PC-3 (cell line): ENCODE data around the gene AKAP13. TPM values are rescaled to one million over a fixed set of nuclear protein-coding genes. Genes with fewer than 3 reads are reported as not detected.

ENCODE experiments used
- ATAC-seq: fragments of 200-7000 bp; cut with Tn5 transposase; 2 replicates; pipeline ENCODE4 v1.9.1; 2020; ENCODE audit warnings: mild to moderate bottlenecking, moderate library complexity
- BruUV-seq: library from RNA; stranded (reverse); fragments of 400-500 nt; replicated peaks from 2 replicates; lab custom pipeline; 2021; lab: Mats Ljungman, UMichigan
- CTCF ChIA-PET: fragments of 300-600 bp; sonication (Branson Sonifier 250); formaldehyde crosslinking; loops from one replicate; lab custom pipeline; 2022; ENCODE audit warnings: antibody characterized with exemption; lab: Charles Lee
- POLR2A ChIA-PET: fragments of 300-600 bp; sonication (Branson Sonifier 250); formaldehyde crosslinking; loops from one replicate; lab custom pipeline; 2022; ENCODE audit warnings: antibody characterized with exemption; ENCODE audit not compliant: unreplicated experiment; lab: Charles Lee
- DNase-seq: peaks from one replicate; pipeline ENCODE4 v3.0.0-alpha.2; 2015
- H2AFZ ChIP-seq: fragments of 300-600 bp; sonication (generic); 2 replicates; pipeline ENCODE4 v1.6.0; 2016; ENCODE audit warnings: antibody characterized with exemption, low read length
- H3F3A ChIP-seq: fragments of 300-600 bp; sonication (generic); one replicate; pipeline ENCODE4 v1.6.0; 2017; ENCODE audit warnings: antibody characterized with exemption, low read length, control low read depth, mild to moderate bottlenecking; ENCODE audit not compliant: unreplicated experiment
- H3K27ac ChIP-seq: fragments of 300-600 bp; sonication (generic); 2 replicates; pipeline ENCODE4 v1.5.1; 2016; ENCODE audit warnings: mild to moderate bottlenecking, low read length
- H3K27me3 ChIP-seq: fragments of 300-600 bp; sonication (generic); 2 replicates; pipeline ENCODE4 v1.6.1; 2016; ENCODE audit warnings: low read length, mixed read lengths
- H3K36me3 ChIP-seq: fragments of 300-600 bp; sonication (generic); 2 replicates; pipeline ENCODE4 v1.6.1; 2016; ENCODE audit warnings: low read depth, mixed run types, low read length, mixed read lengths
- H3K4me1 ChIP-seq: fragments of 300-600 bp; sonication (generic); 2 replicates; pipeline ENCODE4 v1.5.1; 2016; ENCODE audit warnings: low read length; ENCODE audit not compliant: insufficient read depth
- H3K4me2 ChIP-seq: fragments of 300-600 bp; sonication (generic); 2 replicates; pipeline ENCODE4 v1.6.0; 2016; ENCODE audit warnings: low read length
- H3K4me3 ChIP-seq: fragments of 300-600 bp; sonication (generic); 2 replicates; pipeline ENCODE4 v1.5.1; 2016; ENCODE audit warnings: mild to moderate bottlenecking, low read length, mixed read lengths
- H3K79me2 ChIP-seq: fragments of 300-600 bp; sonication (generic); 2 replicates; pipeline ENCODE4 v1.6.1; 2017; ENCODE audit warnings: low read length, mixed read lengths
- H3K9ac ChIP-seq: fragments of 300-600 bp; sonication (generic); 2 replicates; pipeline ENCODE4 v1.6.0; 2016; ENCODE audit warnings: mild to moderate bottlenecking, low read length
- H3K9me2 ChIP-seq: fragments of 300-600 bp; sonication (generic); replicated peaks from 2 replicates; pipeline ENCODE4 v1.6.1; 2016; ENCODE audit warnings: mixed run types, low read length, mixed read lengths
- H3K9me3 ChIP-seq: fragments of 300-600 bp; sonication (generic); 2 replicates; pipeline ENCODE4 v1.6.1; 2016; ENCODE audit warnings: low read length, mixed read lengths
- H4K20me1 ChIP-seq: fragments of 300-600 bp; sonication (generic); 2 replicates; pipeline ENCODE4 v1.6.1; 2016; ENCODE audit warnings: low read length, mixed read lengths
- CTCF ChIP-seq: fragments of 300-600 bp; sonication (generic); conservative IDR thresholded peaks from 2 replicates; pipeline ENCODE4 v1.5.1; 2017; ENCODE audit warnings: antibody characterized with exemption, low read depth, mild to moderate bottlenecking, low read length
- EZH2 ChIP-seq: fragments of 300-600 bp; sonication (generic); IDR thresholded peaks from one replicate; pipeline ENCODE4 v1.6.1; 2017; ENCODE audit warnings: antibody characterized with exemption, mild to moderate bottlenecking, low read length; ENCODE audit not compliant: unreplicated experiment
- EZH2phosphoT487 ChIP-seq: fragments of 300-600 bp; sonication (generic); IDR thresholded peaks from 2 replicates; pipeline ENCODE4 v1.6.1; 2018; ENCODE audit warnings: mild to moderate bottlenecking, antibody characterized with exemption, low read length, borderline replicate concordance
- intact Hi-C: fragments of 100-400 bp; cut with micrococcal nuclease; formaldehyde crosslinking; loops from 2 replicates; pipeline ENCODE4 v1.9.0; 2023
- total RNA-seq: library from RNA; depleted of rRNA; stranded (reverse); fragments of >200 nt; gene quantifications from 2 replicates; pipeline ENCODE4 v1.2.3, GENCODE V29; 2014

AKAP13 gene
- total RNA-seq, 1 experiment from 2014 or later, result 36.8 TPM

GRCh38 chr15:85543741-85544155 lies 163.3 kb downstream of the AKAP13 start:
- H2AFZ ChIP-seq, result no peak overlapping the region
- H3K79me2 ChIP-seq, result peaks cover 26% of the 10 kb centered on the region
- H3K4me1 ChIP-seq, result peaks cover 48% of the 10 kb centered on the region
- no peaks in the 10 kb centered on the region for H3K9me3 ChIP-seq
- peaks cover 16% of the 10 kb centered on the region; the same call in 1 of the 2 replicates for H4K20me1 ChIP-seq
- H3K27ac ChIP-seq, result peak overlapping the region; percentile 46
- H3K9ac ChIP-seq, result no peak overlapping the region
- H3K27me3 ChIP-seq, result no peaks in the 10 kb centered on the region
- CTCF ChIA-PET, result no interaction called here
- no peak overlapping the region for H3K4me3 ChIP-seq
- no TSS peak for BruUV-seq
- DNase-seq, result no peak
- H3K36me3 ChIP-seq, result 0 out of 2 replicates have a peak, but pooled peaks cover 6% of the 10 kb centered on the region
- TF ChIP-seq EZH2phosphoT487, result no peak
- TF ChIP-seq EZH2, result no peak
- TF ChIP-seq CTCF, result no peak
- intact Hi-C loops, result loop anchor here (5.0 kb wide), 1 partner anchor 49 kb away; no protein-coding TSS in a partner anchor
- H3K9me2 ChIP-seq, result no peaks in the 10 kb centered on the region
- no peak overlapping the region for H3K4me2 ChIP-seq
- H3F3A ChIP-seq, result no peaks in the 10 kb centered on the region
- POLR2A ChIA-PET, result no interaction called here
- ATAC-seq, result no peak

- ChIA-PET POLR2A (no interaction called here), CTCF (no interaction called here)
- H3K9me3 ChIP-seq, result no peaks in the 10 kb centered on the region
- 0 out of 2 replicates have a peak, but pooled peaks cover 6% of the 10 kb centered on the region for H3K36me3 ChIP-seq
- no peak for TF ChIP-seq CTCF
- no peak for TF ChIP-seq EZH2phosphoT487
- TF ChIP-seq EZH2, result no peak
- intact Hi-C loops, result no loop called here
- H3K4me1 ChIP-seq, result peaks cover 35% of the 10 kb centered on the region
- no TSS peak for BruUV-seq
- H3F3A ChIP-seq, result no peaks in the 10 kb centered on the region
- H2AFZ ChIP-seq, result no peak overlapping the region
- H3K9ac ChIP-seq, result no peak overlapping the region
- H3K9me2 ChIP-seq, result no peaks in the 10 kb centered on the region
- no peak for ATAC-seq
- no peak for DNase-seq
- peaks cover 16% of the 10 kb centered on the region; the same call in 1 of the 2 replicates for H4K20me1 ChIP-seq
- no peak overlapping the region for H3K4me3 ChIP-seq
- no peaks in the 10 kb centered on the region for H3K27me3 ChIP-seq
- H3K4me2 ChIP-seq, result no peak overlapping the region
- H3K27ac ChIP-seq, result no peak overlapping the region
- H3K79me2 ChIP-seq, result peaks cover 24% of the 10 kb centered on the region
Observed at GRCh38 chr15:85545185-85545584, 164.8 kb downstream of the AKAP13 start.

GRCh38 chr15:85545752-85546151 lies 165.3 kb downstream of the AKAP13 start:
- BruUV-seq, result no TSS peak
- 0 out of 2 replicates have a peak, but pooled peaks cover 6% of the 10 kb centered on the region for H3K36me3 ChIP-seq
- POLR2A ChIA-PET, result no interaction called here

More at GRCh38 chr15:85545752-85546151, 165.3 kb downstream of the AKAP13 start:
- H3K4me1 ChIP-seq, result peaks cover 31% of the 10 kb centered on the region
- DNase-seq (no peak), ATAC-seq (no peak)
- no peak for TF ChIP-seq EZH2
- TF ChIP-seq EZH2phosphoT487, result no peak
- no peak for TF ChIP-seq CTCF
- no peak overlapping the region for H3K27ac ChIP-seq
- H3K79me2 ChIP-seq, result peaks cover 19% of the 10 kb centered on the region
- H3K9ac ChIP-seq, result no peak overlapping the region
- H3K4me3 ChIP-seq, result no peak overlapping the region
- H3K9me2 ChIP-seq, result no peaks in the 10 kb centered on the region
- no peaks in the 10 kb centered on the region for H3K9me3 ChIP-seq
- H4K20me1 ChIP-seq, result peaks cover 16% of the 10 kb centered on the region; the same call in 1 of the 2 replicates
- H3K4me2 ChIP-seq, result no peak overlapping the region
- H3K27me3 ChIP-seq, result no peaks in the 10 kb centered on the region
- H2AFZ ChIP-seq, result no peak overlapping the region
- intact Hi-C loops, result no loop called here
- no peaks in the 10 kb centered on the region for H3F3A ChIP-seq
- CTCF ChIA-PET, result no interaction called here
